DND-41 (cell line): Measurements from ENCODE around the gene NCCRP1.

Source experiments
- CTCF ChIP-seq: IDR thresholded peaks from 2 replicates; pipeline ENCODE4 v1.5.1; 2012; ENCODE audit warnings: borderline replicate concordance, low read length, moderate library complexity, mild to moderate bottlenecking; ENCODE audit not compliant: poor library complexity, severe bottlenecking; ENCODE audit errors: extremely low read depth
- EZH2 ChIP-seq: IDR thresholded peaks from 3 replicates; pipeline ENCODE4 v1.6.1; 2012; ENCODE audit warnings: borderline replicate concordance, low read depth, mild to moderate bottlenecking, moderate library complexity, low read length, inconsistent platforms; ENCODE audit not compliant: severe bottlenecking

- TF ChIP-seq CTCF (no peak), EZH2 (no peak)
These were observed 19.6 kb upstream of the NCCRP1 start for GRCh38 chr19:39177110-39177699.
